Esophagus squamous epithelium (tissue), 4 donors: ENCODE data around the gene LEFTY2.

Source experiments
- CTCF ChIP-seq, 6 experiments: fragments of 450-650 bp in 4 of 6; fragments of 200-600 bp in 2 of 6; sonication (generic) in 2 of 6; IDR thresholded peaks; one replicate each; pipeline ENCODE4 v1.5.1; 2016 to 2019; ENCODE audit warnings: antibody characterized with exemption in 6 of 6, mild to moderate bottlenecking in 4 of 6, moderate library complexity in 4 of 6
- POLR2A ChIP-seq, 4 donors: fragments of 450-650 bp; IDR thresholded peaks; one replicate each; pipeline ENCODE4 v1.6.1; 2017; ENCODE audit warnings: antibody characterized with exemption in 4 of 4, mild to moderate bottlenecking in 4 of 4, moderate library complexity in 3 of 4

DNA sequence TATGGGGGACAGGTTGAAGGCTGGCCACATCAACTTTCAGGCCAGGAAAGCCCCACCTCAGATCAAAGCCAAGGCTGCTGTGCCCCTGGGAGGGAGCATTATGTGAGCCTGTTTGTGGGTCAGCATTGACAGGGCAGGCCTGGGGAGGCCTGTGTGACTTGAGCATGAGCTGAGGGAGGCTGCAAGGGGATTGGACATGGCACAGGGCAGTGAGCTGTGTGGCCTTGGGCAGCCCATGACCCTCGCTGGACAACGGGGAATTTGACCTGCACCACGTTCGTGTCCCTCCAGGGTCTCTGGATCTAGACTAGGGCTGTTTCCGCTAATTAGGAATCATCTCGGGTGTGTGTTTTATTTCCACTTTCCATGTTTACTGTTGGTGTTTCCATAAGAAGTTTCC is 34.6 kb downstream of the LEFTY2 start:
- TF ChIP-seq POLR2A (IDR thresholded peaks at IDR 0.05) (no peak), CTCF (IDR thresholded peaks at IDR 0.05) (no peak)
